Caco-2 (cell line): ENCODE measurements around the gene RAB9B. TPM values are rescaled to one million over a fixed set of nuclear protein-coding genes. Genes with fewer than 3 reads are reported as not detected.

ENCODE experiments used
- BruUV-seq: library from RNA; stranded (reverse); fragments of 400-500 nt; replicated peaks from 2 replicates; lab custom pipeline; 2021; lab: Mats Ljungman, UMichigan
- CTCF ChIA-PET: fragments of 300-600 bp; sonication (Branson Sonifier 250); formaldehyde crosslinking; loops from one replicate; lab custom pipeline; 2022; ENCODE audit warnings: antibody characterized with exemption; lab: Charles Lee
- POLR2A ChIA-PET: fragments of 300-600 bp; sonication (Branson Sonifier 250); formaldehyde crosslinking; loops from one replicate; lab custom pipeline; 2022; ENCODE audit warnings: antibody characterized with exemption; lab: Charles Lee
- DNase-seq, 2 experiments: peaks; one replicate each; pipeline versions ENCODE4 v3.0.0 to v3.0.0-alpha.2; 2020 to 2022
- H3K27me3 ChIP-seq: replicated peaks from 2 replicates; pipeline ENCODE4 v1.6.0; 2011; ENCODE audit warnings: low read length; ENCODE audit not compliant: control insufficient read depth, insufficient read depth
- H3K36me3 ChIP-seq: 2 replicates; pipeline ENCODE4 v1.5.1; 2011; ENCODE audit warnings: low read length; ENCODE audit not compliant: control insufficient read depth, insufficient read depth
- H3K4me1 ChIP-seq: fragments of 250-450 bp; sonication (Bioruptor Pico); 2 replicates; pipeline ENCODE4 v1.5.1; 2020; ENCODE audit warnings: mild to moderate bottlenecking
- H3K4me3 ChIP-seq: 2 replicates; pipeline ENCODE4 v1.5.1; 2011; ENCODE audit warnings: low read depth, mild to moderate bottlenecking, control low read depth, low read length
- H3K9me3 ChIP-seq: fragments of 250-450 bp; sonication (Bioruptor Pico); 2 replicates; pipeline ENCODE4 v1.5.1; 2020; ENCODE audit warnings: mild to moderate bottlenecking, moderate library complexity
- H3K27ac Mint-ChIP-seq: one replicate; pipeline ENCODE4 v1.8.0; 2022; ENCODE audit warnings: mixed read lengths; ENCODE audit not compliant: unreplicated experiment
- H3K27me3 Mint-ChIP-seq: one replicate; pipeline ENCODE4 v1.8.0; 2022; ENCODE audit warnings: mixed read lengths; ENCODE audit not compliant: insufficient read depth, unreplicated experiment
- H3K36me3 Mint-ChIP-seq: one replicate; pipeline ENCODE4 v1.8.0; 2022; ENCODE audit warnings: mild to moderate bottlenecking, mixed read lengths; ENCODE audit not compliant: insufficient read depth, unreplicated experiment
- H3K4me1 Mint-ChIP-seq: one replicate; pipeline ENCODE4 v1.8.0; 2022; ENCODE audit warnings: low read depth, mixed read lengths; ENCODE audit not compliant: unreplicated experiment
- H3K4me3 Mint-ChIP-seq: one replicate; pipeline ENCODE4 v1.8.0; 2022; ENCODE audit warnings: mild to moderate bottlenecking, moderate library complexity, mixed read lengths; ENCODE audit not compliant: unreplicated experiment
- H3K9me3 Mint-ChIP-seq: one replicate; pipeline ENCODE4 v1.8.0; 2022; ENCODE audit warnings: mixed read lengths; ENCODE audit not compliant: unreplicated experiment
- intact Hi-C: fragments of 100-400 bp; cut with micrococcal nuclease; formaldehyde crosslinking; loops from one replicate; pipeline ENCODE4 v1.10.0; 2022; ENCODE audit not compliant: unreplicated experiment
- total RNA-seq: library from RNA; stranded (reverse); gene quantifications from 2 replicates; pipeline ENCODE4 v1.2.3, GENCODE V29; 2022
- TF ChIP-seq, protein P1 (sequence below), 2 experiments: fragments of 200-600 bp in 1 of 2; IDR thresholded peaks; 1 replicate in 1 of 2; 2 replicates in 1 of 2; pipeline versions ENCODE4 v1.5.1 to v1.8.0; 2011 to 2022; ENCODE audit warnings: antibody characterized with exemption in 1 of 2, control low read depth in 1 of 2, inconsistent platforms in 1 of 2, low read depth in 1 of 2, low read length in 1 of 2, mild to moderate bottlenecking in 1 of 2, moderate library complexity in 1 of 2; ENCODE audit not compliant: insufficient read depth in 1 of 2, severe bottlenecking in 1 of 2, unreplicated experiment in 1 of 2

Gene RAB9B
- total RNA-seq, 1 experiment from 2014 or later = 1.6 TPM

- Histone ChIP-seq H3K4me3 (no peak overlapping the region), H3K4me1 (no peaks in the 10 kb centered on the region), H3K27me3 (no peaks in the 10 kb centered on the region), H3K36me3 (no peaks in the 10 kb centered on the region), H3K9me3 (no peaks in the 10 kb centered on the region)
- Mint-ChIP-seq H3K9me3 (no peaks in the 10 kb centered on the region), H3K4me1 (no peaks in the 10 kb centered on the region), H3K27ac (no peak overlapping the region), H3K27me3 (no peaks in the 10 kb centered on the region), H3K4me3 (no peak overlapping the region), H3K36me3 (no peaks in the 10 kb centered on the region)
- intact Hi-C loops = no loop called here
- TF ChIP-seq, protein P1, sequence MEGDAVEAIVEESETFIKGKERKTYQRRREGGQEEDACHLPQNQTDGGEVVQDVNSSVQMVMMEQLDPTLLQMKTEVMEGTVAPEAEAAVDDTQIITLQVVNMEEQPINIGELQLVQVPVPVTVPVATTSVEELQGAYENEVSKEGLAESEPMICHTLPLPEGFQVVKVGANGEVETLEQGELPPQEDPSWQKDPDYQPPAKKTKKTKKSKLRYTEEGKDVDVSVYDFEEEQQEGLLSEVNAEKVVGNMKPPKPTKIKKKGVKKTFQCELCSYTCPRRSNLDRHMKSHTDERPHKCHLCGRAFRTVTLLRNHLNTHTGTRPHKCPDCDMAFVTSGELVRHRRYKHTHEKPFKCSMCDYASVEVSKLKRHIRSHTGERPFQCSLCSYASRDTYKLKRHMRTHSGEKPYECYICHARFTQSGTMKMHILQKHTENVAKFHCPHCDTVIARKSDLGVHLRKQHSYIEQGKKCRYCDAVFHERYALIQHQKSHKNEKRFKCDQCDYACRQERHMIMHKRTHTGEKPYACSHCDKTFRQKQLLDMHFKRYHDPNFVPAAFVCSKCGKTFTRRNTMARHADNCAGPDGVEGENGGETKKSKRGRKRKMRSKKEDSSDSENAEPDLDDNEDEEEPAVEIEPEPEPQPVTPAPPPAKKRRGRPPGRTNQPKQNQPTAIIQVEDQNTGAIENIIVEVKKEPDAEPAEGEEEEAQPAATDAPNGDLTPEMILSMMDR (IDR thresholded peaks at IDR 0.05; ENCODE audit: insufficient read depth in 1 of 2, low read depth in 1 of 2, low read length in 1 of 2, severe bottlenecking in 1 of 2, unreplicated experiment in 1 of 2) = no peak
- no TSS peak for BruUV-seq
- ChIA-PET CTCF (no interaction called here), POLR2A (no interaction called here)
- no peak for DNase-seq
Measured at GRCh38 chrX:103783196-103783595, 48.9 kb downstream of the RAB9B start.

GRCh38 chrX:103782640-103783039 is 49.4 kb downstream of the RAB9B start:
- intact Hi-C loops = no loop called here
- Histone ChIP-seq H3K4me1 (no peaks in the 10 kb centered on the region), H3K9me3 (no peaks in the 10 kb centered on the region), H3K27me3 (no peaks in the 10 kb centered on the region), H3K36me3 (no peaks in the 10 kb centered on the region), H3K4me3 (no peak overlapping the region)
- no peak for DNase-seq
- Mint-ChIP-seq H3K27me3 (no peaks in the 10 kb centered on the region), H3K4me1 (no peaks in the 10 kb centered on the region), H3K27ac (no peak overlapping the region), H3K9me3 (no peaks in the 10 kb centered on the region), H3K36me3 (no peaks in the 10 kb centered on the region), H3K4me3 (no peak overlapping the region)
- TF ChIP-seq, protein P1 (IDR thresholded peaks at IDR 0.05; ENCODE audit: insufficient read depth in 1 of 2, low read depth in 1 of 2, low read length in 1 of 2, severe bottlenecking in 1 of 2, unreplicated experiment in 1 of 2) = no peak
- POLR2A ChIA-PET = no interaction called here
- no TSS peak for BruUV-seq
- CTCF ChIA-PET = no interaction called here

DNA sequence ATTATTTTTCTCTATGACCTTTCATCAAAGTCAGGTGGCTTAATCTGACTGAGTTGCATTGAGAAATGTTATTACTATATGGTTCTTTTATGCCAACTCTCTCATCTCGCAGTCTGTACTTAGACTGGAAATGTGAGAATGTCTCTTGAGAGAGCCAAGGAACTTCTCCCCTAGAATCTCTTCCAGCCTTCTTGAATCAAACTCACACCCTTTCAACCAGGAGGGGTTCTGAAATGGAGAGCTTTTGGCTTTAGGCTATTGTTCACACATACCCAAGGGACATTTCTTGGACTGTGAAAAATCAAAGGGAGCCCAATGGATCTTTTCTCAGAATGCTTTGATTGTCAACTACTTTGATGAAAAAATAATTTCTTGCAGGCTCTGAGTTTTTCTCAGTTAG is 50.4 kb downstream of the RAB9B start:
- H3K4me3 Mint-ChIP-seq = no peak overlapping the region
- intact Hi-C loops = no loop called here
- no peaks in the 10 kb centered on the region for H3K9me3 Mint-ChIP-seq
- no peaks in the 10 kb centered on the region for H3K36me3 Mint-ChIP-seq
- no peaks in the 10 kb centered on the region for H3K27me3 ChIP-seq
- H3K9me3 ChIP-seq = no peaks in the 10 kb centered on the region
- no peaks in the 10 kb centered on the region for H3K27me3 Mint-ChIP-seq
- no peak overlapping the region for H3K4me3 ChIP-seq
- H3K36me3 ChIP-seq = no peaks in the 10 kb centered on the region
- no peaks in the 10 kb centered on the region for H3K4me1 Mint-ChIP-seq
- ChIA-PET CTCF (no interaction called here), POLR2A (no interaction called here)
- TF ChIP-seq, protein P1 (IDR thresholded peaks at IDR 0.05; ENCODE audit: insufficient read depth in 1 of 2, low read depth in 1 of 2, low read length in 1 of 2, severe bottlenecking in 1 of 2, unreplicated experiment in 1 of 2) = no peak
- no peaks in the 10 kb centered on the region for H3K4me1 ChIP-seq
- no peak for DNase-seq
- no peak overlapping the region for H3K27ac Mint-ChIP-seq
- no TSS peak for BruUV-seq
